ENCODE results near the gene FGF8. TPM values are rescaled to one million over a fixed set of nuclear protein-coding genes. Genes with fewer than 3 reads are reported as not detected.
A peak's percentile ranks its signal among the peaks of the same experiment; 100 is the strongest.

Gene FGF8
- total and polyA plus RNA-seq, 10 of the 15 experiments (the other 5 are each of a cell fraction or from before 2014, with no cell fraction given): 0.08 to 0.43 (median 0.17) TPM; not detected in 7

DNA sequence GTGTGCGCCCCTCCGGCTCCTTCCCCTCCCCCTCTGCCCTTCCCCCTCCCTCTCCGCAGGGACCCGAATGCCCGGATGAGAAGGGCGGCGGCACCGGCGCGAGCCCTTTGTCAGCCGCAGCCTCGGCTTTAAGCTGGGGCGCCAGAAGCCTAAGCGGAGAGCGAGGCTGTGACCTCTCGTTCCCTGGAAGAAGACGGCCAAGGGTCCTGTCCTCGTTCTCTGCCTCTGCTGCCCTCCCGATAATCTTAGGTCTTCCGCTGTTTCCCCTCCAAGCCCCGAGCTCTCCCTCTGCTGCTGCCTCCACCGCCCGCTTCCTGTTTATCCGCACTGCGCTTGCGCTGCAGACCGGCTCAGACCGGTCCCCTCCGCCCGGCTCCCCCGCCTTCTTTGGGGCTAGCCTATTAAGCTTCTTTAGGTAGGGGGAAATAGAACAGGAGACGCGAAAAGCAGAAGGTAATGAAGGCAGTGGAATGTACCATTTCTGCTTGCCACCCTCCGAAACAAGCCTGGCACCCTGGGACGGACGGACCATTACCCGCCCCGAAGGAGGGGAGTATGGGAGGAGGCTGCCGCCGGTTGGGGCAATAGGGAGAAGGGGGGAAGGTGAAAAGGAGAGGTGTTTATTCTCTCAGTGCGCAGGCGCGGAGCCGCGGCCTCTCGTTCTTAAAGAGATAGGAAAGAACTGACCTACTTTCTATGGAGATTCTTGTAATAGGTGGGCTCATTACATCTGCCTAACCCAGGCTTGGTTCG, 42.4 kb upstream of the FGF8 start, which contains the start of gene OGA (continued):
- TF ChIP-seq, protein P1, sequence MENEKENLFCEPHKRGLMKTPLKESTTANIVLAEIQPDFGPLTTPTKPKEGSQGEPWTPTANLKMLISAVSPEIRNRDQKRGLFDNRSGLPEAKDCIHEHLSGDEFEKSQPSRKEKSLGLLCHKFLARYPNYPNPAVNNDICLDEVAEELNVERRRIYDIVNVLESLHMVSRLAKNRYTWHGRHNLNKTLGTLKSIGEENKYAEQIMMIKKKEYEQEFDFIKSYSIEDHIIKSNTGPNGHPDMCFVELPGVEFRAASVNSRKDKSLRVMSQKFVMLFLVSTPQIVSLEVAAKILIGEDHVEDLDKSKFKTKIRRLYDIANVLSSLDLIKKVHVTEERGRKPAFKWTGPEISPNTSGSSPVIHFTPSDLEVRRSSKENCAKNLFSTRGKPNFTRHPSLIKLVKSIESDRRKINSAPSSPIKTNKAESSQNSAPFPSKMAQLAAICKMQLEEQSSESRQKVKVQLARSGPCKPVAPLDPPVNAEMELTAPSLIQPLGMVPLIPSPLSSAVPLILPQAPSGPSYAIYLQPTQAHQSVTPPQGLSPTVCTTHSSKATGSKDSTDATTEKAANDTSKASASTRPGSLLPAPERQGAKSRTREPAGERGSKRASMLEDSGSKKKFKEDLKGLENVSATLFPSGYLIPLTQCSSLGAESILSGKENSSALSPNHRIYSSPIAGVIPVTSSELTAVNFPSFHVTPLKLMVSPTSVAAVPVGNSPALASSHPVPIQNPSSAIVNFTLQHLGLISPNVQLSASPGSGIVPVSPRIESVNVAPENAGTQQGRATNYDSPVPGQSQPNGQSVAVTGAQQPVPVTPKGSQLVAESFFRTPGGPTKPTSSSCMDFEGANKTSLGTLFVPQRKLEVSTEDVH (IDR thresholded peaks at IDR 0.05; ENCODE audit: low read depth, partially characterized antibody): peak; percentile 28
- TF ChIP-seq, protein P2, sequence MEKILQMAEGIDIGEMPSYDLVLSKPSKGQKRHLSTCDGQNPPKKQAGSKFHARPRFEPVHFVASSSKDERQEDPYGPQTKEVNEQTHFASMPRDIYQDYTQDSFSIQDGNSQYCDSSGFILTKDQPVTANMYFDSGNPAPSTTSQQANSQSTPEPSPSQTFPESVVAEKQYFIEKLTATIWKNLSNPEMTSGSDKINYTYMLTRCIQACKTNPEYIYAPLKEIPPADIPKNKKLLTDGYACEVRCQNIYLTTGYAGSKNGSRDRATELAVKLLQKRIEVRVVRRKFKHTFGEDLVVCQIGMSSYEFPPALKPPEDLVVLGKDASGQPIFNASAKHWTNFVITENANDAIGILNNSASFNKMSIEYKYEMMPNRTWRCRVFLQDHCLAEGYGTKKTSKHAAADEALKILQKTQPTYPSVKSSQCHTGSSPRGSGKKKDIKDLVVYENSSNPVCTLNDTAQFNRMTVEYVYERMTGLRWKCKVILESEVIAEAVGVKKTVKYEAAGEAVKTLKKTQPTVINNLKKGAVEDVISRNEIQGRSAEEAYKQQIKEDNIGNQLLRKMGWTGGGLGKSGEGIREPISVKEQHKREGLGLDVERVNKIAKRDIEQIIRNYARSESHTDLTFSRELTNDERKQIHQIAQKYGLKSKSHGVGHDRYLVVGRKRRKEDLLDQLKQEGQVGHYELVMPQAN (conservative IDR thresholded peaks at IDR 0.05): peak; percentile 87
- TF ChIP-seq PAX5 (IDR thresholded peaks at IDR 0.05; ENCODE audit: borderline replicate concordance, low read depth, low read length): no peak; the same call in 1 of the 2 replicates
- TF ChIP-seq RAD21 (IDR thresholded peaks at IDR 0.05; ENCODE audit: insufficient read depth, low read depth, low read length): no peak
- 0 out of 2 replicates have a peak, but pooled peaks have one; percentile 31 for TF ChIP-seq MEF2A (IDR thresholded peaks at IDR 0.05; ENCODE audit: insufficient read depth, low read depth, low read length)
- no peak for TF ChIP-seq TCF7 (IDR thresholded peaks at IDR 0.05; ENCODE audit: borderline replicate concordance)
- no peak for TF ChIP-seq EGR1 (IDR thresholded peaks at IDR 0.05; ENCODE audit: borderline replicate concordance in 1 of 2, low read depth in 2 of 2, low read length in 2 of 2)
- peak; percentile 99 for TF ChIP-seq KLF5 (IDR thresholded peaks at IDR 0.05; ENCODE audit: partially characterized antibody)
- TF ChIP-seq, protein P3, sequence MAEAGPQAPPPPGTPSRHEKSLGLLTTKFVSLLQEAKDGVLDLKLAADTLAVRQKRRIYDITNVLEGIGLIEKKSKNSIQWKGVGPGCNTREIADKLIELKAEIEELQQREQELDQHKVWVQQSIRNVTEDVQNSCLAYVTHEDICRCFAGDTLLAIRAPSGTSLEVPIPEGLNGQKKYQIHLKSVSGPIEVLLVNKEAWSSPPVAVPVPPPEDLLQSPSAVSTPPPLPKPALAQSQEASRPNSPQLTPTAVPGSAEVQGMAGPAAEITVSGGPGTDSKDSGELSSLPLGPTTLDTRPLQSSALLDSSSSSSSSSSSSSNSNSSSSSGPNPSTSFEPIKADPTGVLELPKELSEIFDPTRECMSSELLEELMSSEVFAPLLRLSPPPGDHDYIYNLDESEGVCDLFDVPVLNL (IDR thresholded peaks at IDR 0.05; ENCODE audit: low read depth, low read length): no peak
- TF ChIP-seq NFIC (IDR thresholded peaks at IDR 0.05; ENCODE audit: low read depth, low read length): peak; percentile 72
- TF ChIP-seq, protein P4, sequence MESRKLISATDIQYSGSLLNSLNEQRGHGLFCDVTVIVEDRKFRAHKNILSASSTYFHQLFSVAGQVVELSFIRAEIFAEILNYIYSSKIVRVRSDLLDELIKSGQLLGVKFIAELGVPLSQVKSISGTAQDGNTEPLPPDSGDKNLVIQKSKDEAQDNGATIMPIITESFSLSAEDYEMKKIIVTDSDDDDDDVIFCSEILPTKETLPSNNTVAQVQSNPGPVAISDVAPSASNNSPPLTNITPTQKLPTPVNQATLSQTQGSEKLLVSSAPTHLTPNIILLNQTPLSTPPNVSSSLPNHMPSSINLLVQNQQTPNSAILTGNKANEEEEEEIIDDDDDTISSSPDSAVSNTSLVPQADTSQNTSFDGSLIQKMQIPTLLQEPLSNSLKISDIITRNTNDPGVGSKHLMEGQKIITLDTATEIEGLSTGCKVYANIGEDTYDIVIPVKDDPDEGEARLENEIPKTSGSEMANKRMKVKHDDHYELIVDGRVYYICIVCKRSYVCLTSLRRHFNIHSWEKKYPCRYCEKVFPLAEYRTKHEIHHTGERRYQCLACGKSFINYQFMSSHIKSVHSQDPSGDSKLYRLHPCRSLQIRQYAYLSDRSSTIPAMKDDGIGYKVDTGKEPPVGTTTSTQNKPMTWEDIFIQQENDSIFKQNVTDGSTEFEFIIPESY (IDR thresholded peaks at IDR 0.05): 0 out of 2 replicates have a peak, but pooled peaks have one; percentile 42
- peak; percentile 88 for TF ChIP-seq MEF2B (IDR thresholded peaks at IDR 0.05; ENCODE audit: partially characterized antibody, poor library complexity, severe bottlenecking)
- peak; percentile 10; the same call in 1 of the 2 replicates for TF ChIP-seq JUNB (IDR thresholded peaks at IDR 0.05)
- no peak for TF ChIP-seq EED (IDR thresholded peaks at IDR 0.05; ENCODE audit: low read depth)
- TF ChIP-seq ZNF384 (IDR thresholded peaks at IDR 0.05; ENCODE audit: borderline replicate concordance, low read depth, low read length): peak; percentile 23; the same call in 1 of the 2 replicates
- peak; percentile 79 for TF ChIP-seq MXI1 (IDR thresholded peaks at IDR 0.05; ENCODE audit: low read depth, low read length)
- no peak for TF ChIP-seq BMI1 (IDR thresholded peaks at IDR 0.05; ENCODE audit: borderline replicate concordance)
- peak; percentile 5; the same call in 1 of the 2 replicates for TF ChIP-seq IRF4 (IDR thresholded peaks at IDR 0.05; ENCODE audit: low read depth, low read length)
- TF ChIP-seq, protein P5, sequence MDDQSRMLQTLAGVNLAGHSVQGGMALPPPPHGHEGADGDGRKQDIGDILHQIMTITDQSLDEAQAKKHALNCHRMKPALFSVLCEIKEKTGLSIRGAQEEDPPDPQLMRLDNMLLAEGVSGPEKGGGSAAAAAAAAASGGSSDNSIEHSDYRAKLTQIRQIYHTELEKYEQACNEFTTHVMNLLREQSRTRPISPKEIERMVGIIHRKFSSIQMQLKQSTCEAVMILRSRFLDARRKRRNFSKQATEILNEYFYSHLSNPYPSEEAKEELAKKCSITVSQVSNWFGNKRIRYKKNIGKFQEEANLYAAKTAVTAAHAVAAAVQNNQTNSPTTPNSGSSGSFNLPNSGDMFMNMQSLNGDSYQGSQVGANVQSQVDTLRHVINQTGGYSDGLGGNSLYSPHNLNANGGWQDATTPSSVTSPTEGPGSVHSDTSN (IDR thresholded peaks at IDR 0.05; ENCODE audit: insufficient replicate concordance, low read depth, low read length): no peak
- TF ChIP-seq MTA2 (IDR thresholded peaks at IDR 0.05; ENCODE audit: low read depth): peak; percentile 62; the same call in 1 of the 2 replicates
